ENCODE measurements around the gene ULK4.

ULK4 gene

GRCh38 chr3:41241800-41242571 is 719.9 kb downstream of the ULK4 start:
- DNase-seq: no peak

DNA sequence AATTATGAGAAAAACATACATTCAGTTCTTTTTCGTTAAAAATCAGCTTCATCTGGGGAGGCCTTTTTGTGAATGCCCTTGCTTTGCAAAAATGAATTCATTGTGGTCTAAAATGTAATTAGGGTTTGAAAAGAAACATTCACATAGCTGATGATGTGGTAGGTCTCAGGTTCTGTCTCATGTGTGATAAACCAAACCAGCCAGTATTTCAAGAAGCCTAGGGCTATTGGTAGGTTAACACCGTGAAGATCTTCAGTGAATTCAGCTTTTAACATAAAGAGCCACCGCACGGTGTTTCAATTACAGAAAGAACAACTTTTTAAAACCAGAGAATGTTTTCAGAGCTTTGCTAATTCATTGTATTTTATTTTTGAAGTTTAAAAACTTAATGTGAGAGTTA is 720.7 kb downstream of the ULK4 start:
- no peak for DNase-seq

DNA sequence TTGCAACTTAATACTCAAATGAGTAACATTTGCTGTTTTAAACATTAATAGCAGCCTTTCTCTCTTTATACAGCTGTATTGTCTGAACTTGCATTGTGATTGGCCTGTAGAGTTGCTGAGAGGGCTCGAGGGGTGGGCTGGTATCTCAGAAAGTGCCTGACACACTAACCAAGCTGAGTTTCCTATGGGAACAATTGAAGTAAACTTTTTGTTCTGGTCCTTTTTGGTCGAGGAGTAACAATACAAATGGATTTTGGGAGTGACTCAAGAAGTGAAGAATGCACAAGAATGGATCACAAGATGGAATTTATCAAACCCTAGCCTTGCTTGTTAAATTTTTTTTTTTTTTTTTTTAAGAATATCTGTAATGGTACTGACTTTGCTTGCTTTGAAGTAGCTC is 722.3 kb downstream of the ULK4 start:
- DNase-seq: no peak

GRCh38 chr3:41237907-41238306 is 724.0 kb downstream of the ULK4 start:
- no peak for DNase-seq

- no peak for DNase-seq
Observed at GRCh38 chr3:41236228-41236627, 725.7 kb downstream of the ULK4 start.

DNA sequence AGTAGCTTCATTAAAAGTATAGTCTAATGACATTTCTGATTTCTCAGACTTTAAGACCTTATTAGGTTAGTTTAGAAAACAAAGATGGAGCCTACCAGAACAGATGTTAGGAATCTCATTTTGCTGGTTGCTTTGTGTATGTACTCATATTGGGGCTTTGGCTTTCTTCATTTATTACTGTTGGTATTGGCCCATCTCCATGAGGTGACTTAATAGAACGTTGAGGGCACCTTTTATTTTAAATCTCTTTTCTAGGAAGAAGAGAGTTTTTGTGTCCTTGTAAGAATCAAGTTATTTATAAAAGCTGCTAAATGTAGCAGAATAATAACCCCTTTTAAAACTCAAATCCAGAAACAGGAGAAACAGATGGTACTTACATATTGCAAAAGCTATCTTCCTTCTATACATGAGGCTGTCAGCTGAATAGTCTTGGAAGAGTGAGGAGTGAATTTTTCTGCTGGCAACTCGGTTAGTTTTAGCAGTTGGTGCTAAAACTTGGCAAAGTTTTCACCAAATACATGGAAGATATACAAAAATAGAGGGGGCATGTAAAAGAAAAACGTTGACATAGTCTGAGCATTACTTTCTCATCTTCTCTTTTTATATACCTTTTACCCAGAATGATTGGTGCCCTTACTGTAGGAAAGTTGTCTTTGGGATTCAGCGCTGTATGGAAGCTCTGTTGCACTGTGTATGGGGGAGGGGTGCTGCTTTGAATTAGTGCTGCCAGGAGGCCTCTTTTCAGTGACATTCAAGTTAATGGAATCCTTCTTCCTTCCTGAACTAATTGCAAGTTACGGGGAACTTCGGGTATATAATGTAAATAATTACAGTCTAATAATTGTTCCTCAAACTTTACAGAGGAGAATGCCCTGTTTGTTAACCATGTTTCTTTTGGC is 726.8 kb downstream of the ULK4 start:
- DNase-seq: no peak

GRCh38 chr3:41224120-41224806 is 737.6 kb downstream of the ULK4 start:
- DNase-seq: no peak

DNA sequence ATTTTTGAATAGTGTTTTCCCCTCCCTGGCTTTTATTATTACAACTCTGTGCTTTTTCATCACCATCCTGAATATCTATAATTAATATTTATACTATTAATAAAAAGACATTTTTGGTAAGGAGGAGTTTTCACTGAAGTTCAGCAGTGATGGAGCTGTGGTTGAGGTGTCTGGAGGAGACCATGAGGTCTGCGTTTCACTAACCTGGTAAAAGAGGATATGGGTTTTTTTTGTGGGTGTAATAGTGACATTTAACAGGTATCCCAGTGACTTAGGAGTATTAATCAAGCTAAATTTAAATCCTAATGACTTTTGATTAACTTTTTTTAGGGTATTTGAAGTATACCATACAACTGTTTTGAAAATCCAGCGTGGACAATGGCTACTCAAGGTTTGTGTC is 738.2 kb downstream of the ULK4 start:
- no peak for DNase-seq

GRCh38 chr3:41223078-41223477 is 738.8 kb downstream of the ULK4 start:
- DNase-seq: no peak

DNA sequence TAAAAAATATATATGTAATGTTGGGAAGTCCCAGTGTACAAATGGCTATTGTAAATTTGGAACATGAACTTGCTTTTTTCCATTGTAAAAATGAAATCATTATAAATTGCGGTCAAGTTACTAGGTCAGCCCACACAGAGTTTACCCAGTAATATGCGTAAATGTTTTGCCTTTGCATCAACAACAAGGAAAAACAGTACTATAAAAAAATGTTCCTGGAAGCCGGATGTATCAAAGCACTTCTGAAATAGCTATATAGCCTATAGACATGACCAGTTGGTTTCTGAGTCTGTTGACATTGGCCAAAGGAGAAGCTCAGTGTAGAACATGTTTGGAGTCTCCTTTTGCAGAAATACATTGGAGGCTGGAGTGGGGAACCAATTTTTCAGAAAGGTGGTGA is 739.4 kb downstream of the ULK4 start:
- no peak for DNase-seq

DNA sequence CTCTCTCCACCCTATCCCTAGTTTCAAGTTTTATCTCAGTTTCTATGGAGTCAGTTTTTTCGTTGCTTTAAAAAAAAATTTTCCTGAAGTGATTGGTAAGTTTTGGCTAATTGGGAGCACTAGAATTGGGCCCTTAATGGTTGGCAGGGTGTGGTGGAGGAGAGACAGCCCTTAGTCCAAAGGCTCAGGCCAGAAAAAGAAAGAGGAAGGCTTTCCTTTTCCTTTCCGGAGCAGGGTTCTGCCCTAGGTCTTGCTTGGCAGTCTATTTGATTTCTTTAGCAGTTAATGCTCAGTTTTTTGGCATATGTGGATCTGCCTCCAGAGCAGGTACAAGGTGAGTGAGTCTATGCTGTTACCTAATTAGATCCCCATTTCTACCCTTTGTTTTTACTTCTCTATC is 739.9 kb downstream of the ULK4 start:
- no peak for DNase-seq

GRCh38 chr3:41220906-41221677 is 740.8 kb downstream of the ULK4 start:
- no peak for DNase-seq

DNA sequence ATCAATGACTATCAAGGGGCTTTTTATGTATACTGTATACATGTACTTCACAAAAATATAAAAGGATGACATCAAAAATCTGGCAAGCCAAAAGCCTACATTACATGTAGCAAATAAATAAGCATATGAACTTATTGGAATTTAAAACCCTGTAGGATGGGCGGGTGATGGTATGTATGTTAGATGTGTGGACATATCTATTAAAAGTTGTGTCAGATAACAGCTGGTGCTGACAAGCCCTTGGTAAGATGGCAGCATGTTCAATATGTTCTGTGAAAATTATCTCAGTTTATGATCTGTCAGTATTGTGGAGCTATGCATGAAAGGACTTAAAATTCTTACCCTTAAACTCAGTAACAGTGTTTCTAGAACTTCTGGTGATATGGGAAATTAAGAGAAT is 742.5 kb downstream of the ULK4 start:
- no peak for DNase-seq

DNA sequence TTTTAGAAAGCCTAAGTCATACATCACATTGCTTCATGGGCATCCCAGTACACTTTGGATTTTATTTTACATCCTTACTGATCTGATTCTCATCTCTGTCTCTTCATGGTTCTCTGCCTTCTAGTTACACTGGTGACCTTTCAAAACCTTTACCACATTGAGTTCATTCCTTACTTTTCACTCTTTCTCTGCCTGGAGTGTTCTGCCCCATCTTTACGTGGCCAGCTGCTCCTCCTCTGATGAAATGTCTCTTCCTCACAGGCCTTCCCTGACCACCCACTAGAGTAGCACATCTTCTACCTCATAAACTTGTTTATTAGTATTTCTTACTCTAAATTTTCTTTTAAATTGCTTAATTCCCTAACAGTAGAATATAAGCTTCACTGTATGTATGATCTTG is 744.9 kb downstream of the ULK4 start:
- no peak for DNase-seq

GRCh38 chr3:41216422-41216821 is 745.5 kb downstream of the ULK4 start:
- no peak for DNase-seq

DNA sequence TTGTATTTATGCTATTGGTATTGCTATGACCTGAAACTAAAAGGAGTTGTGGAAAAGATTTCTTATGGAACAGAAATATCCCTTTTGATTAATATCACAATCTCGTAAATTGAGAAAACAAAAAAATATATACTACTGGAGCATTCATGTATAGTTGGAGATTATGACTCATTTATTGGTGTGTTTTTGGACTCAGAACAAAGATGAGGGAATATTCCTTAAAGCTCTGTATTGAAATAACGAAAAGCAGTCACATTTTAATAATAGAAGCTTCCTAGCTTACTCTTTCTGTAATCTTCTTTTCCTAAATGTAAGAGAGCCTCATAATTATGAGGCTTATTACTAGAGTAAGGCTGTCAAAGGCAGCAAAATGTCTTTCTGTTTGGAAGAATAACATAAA is 748.3 kb downstream of the ULK4 start:
- DNase-seq: no peak

- DNase-seq: no peak
Observed at GRCh38 chr3:41212088-41212487, 749.8 kb downstream of the ULK4 start.

- DNase-seq: no peak
Observed at GRCh38 chr3:41210966-41211365, 750.9 kb downstream of the ULK4 start.

GRCh38 chr3:41209646-41210045 is 752.3 kb downstream of the ULK4 start:
- DNase-seq: no peak

DNA sequence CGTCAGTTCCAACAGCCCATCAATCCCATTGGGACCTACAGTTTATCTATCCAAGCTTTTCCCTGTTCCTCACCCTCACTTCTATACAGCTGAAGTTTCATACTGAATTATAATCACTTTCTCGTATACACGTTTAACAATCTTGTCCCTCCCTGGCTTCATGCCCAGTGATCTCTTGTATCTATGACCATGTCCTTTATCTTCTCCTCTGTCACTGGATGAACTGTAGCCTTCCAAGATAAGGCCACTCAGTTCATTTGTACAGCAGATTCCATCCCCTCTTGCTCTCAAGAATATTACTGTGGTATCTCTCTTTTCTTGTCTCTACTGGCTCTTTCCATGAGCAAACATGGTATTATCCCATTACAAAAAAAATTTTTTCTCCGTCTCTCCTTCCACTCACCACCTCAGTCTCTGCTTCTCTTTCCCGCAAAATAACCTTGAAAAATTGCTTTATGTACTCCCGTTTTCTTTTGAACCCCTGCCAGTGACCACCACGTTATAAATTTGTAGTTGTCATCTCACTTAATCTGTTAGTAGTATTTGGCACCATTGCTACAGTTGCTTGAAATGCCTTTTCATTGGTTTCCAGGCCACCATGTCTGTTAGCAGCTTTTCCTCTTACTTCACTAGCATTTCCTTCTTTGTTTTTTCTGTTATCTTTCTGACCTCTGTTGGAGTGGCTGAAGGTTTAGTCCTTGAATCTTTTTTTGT is 753.2 kb downstream of the ULK4 start:
- no peak for DNase-seq

DNA sequence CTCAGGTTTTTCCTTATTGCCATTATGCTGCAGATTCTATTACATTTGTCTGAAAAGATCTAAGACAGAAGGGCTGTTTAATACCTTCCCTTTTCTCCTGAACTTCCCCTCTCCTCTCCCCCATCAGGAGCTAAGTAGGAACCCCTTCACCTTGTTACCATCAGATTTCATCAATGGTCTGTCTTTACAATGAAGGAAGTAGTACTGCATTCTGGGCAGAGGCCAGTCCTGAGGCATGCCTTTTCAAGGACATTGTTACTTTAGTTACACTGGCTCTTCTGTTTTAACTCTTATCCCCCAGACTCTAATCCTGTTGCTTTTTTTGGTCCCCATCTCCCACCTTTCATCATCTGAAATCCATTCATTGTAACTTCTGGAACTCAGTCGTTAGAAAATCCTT is 754.5 kb downstream of the ULK4 start:
- no peak for DNase-seq

- DNase-seq: no peak
Observed at GRCh38 chr3:41205591-41205990, 756.3 kb downstream of the ULK4 start.

Data from CD4-positive, alpha-beta T cell treated with Interferon gamma for 1 hour (primary cell).